HCT116 (cell line): ENCODE results near the gene SART3. TPM values are rescaled to one million over a fixed set of nuclear protein-coding genes. Genes with fewer than 3 reads are reported as not detected.
A peak's percentile ranks its signal among the peaks of the same experiment; 100 is the strongest.

Experiments used
- ATAC-seq: fragments of 200-7000 bp; cut with Tn5 transposase; 2 replicates; pipeline ENCODE4 v1.9.1; 2020; ENCODE audit warnings: mild to moderate bottlenecking, moderate library complexity
- BruUV-seq: library from RNA; stranded (reverse); fragments of 400-500 nt; replicated peaks from 2 replicates; lab custom pipeline; 2021; lab: Mats Ljungman, UMichigan
- CTCF ChIA-PET: fragments of 300-600 bp; sonication (Branson Sonifier 250); formaldehyde crosslinking; loops from one replicate; lab custom pipeline; 2021; ENCODE audit warnings: antibody characterized with exemption; lab: Charles Lee
- POLR2A ChIA-PET: fragments of 300-600, 350-600 bp; sonication (Branson Sonifier 250); formaldehyde crosslinking; loops from one replicate; lab custom pipeline; 2021; ENCODE audit warnings: antibody characterized with exemption; lab: Charles Lee
- RAD21 ChIA-PET, 2 experiments: fragments of 300-600 bp; sonication (Branson Sonifier 250); formaldehyde crosslinking; loops; one replicate each; lab custom pipeline; 2023; ENCODE audit warnings: low total read pairs in 2 of 2; ENCODE audit not compliant: uncharacterized antibody in 2 of 2, unreplicated experiment in 2 of 2, low non-redundant PET in 1 of 2; lab: Charles Lee
- DNase-seq: peaks from one replicate; pipeline ENCODE4 v3.0.0-alpha.2; 2010; ENCODE audit warnings: low read depth, low spot score
- H2AFZ ChIP-seq: fragments of 200-600 bp; shearing (Covaris generic), sonication (generic); 2 replicates; pipeline ENCODE4 v1.6.1; 2017; ENCODE audit warnings: low read depth, mixed run types, mixed read lengths, antibody characterized with exemption, low read length; ENCODE audit not compliant: poor library complexity, severe bottlenecking
- H3K27ac ChIP-seq: 2 replicates; pipeline ENCODE4 v1.5.1; 2012; ENCODE audit warnings: low read depth, low read length
- H3K27me3 ChIP-seq: fragments of 200-600 bp; sonication (generic); 2 replicates; pipeline ENCODE4 v1.6.1; 2016; ENCODE audit warnings: mixed run types, low read length, mixed read lengths; ENCODE audit not compliant: insufficient read depth
- H3K36me3 ChIP-seq, 2 experiments: fragments of 200-500 bp in 1 of 2; fragments of 200-600 bp in 1 of 2; sonication (Bioruptor generic) in 1 of 2; sonication (generic) in 1 of 2; 2 replicates each; pipeline versions ENCODE4 v1.5.1 to v1.6.1; 2014 to 2016; ENCODE audit warnings: low read length in 2 of 2, inconsistent platforms in 1 of 2, mixed read lengths in 1 of 2, mixed run types in 1 of 2; ENCODE audit not compliant: insufficient read depth in 2 of 2, control insufficient read depth in 1 of 2
- H3K4me1 ChIP-seq, 2 experiments: fragments of 200-600 bp in 1 of 2; sonication (generic) in 1 of 2; 2 replicates each; pipeline versions ENCODE4 v1.5.1 to v1.6.1; 2012 to 2017; ENCODE audit warnings: low read length in 2 of 2, inconsistent platforms in 1 of 2, mild to moderate bottlenecking in 1 of 2, mixed read lengths in 1 of 2, mixed run types in 1 of 2, moderate library complexity in 1 of 2; ENCODE audit not compliant: insufficient read depth in 2 of 2, control insufficient read depth in 1 of 2
- H3K4me2 ChIP-seq: fragments of 200-600 bp; sonication (generic); 2 replicates; pipeline ENCODE4 v1.6.1; 2017; ENCODE audit warnings: mixed run types, low read length, mixed read lengths
- H3K4me3 ChIP-seq, 2 experiments: fragments of 200-600 bp in 1 of 2; sonication (generic) in 1 of 2; replicated peaks in 1 of 2; 2 replicates each; pipeline ENCODE4 v1.5.1; 2011 to 2016; ENCODE audit warnings: low read length in 2 of 2, control low read depth in 1 of 2, low read depth in 1 of 2, mild to moderate bottlenecking in 1 of 2, mixed read lengths in 1 of 2, mixed run types in 1 of 2
- H3K79me2 ChIP-seq: fragments of 200-600 bp; sonication (generic); 2 replicates; pipeline ENCODE4 v1.6.1; 2017; ENCODE audit warnings: mild to moderate bottlenecking, mixed run types, low read length, moderate library complexity, mixed read lengths; ENCODE audit not compliant: insufficient read depth
- H3K9ac ChIP-seq: fragments of 200-600 bp; sonication (generic); 2 replicates; pipeline ENCODE4 v1.6.1; 2016; ENCODE audit warnings: low read length, mixed read lengths
- H3K9me2 ChIP-seq: fragments of 200-600 bp; sonication (generic), shearing (Covaris generic); 2 replicates; pipeline ENCODE4 v1.6.1; 2017; ENCODE audit warnings: mixed run types, mild to moderate bottlenecking, moderate library complexity; ENCODE audit not compliant: insufficient read depth
- H3K9me3 ChIP-seq, 2 experiments: fragments of 200-500 bp in 1 of 2; fragments of 200-600 bp in 1 of 2; sonication (Bioruptor generic) in 1 of 2; sonication (generic) in 1 of 2; 2 replicates each; pipeline ENCODE4 v1.6.1; 2014 to 2017; ENCODE audit warnings: low read length in 2 of 2, mixed read lengths in 2 of 2, inconsistent platforms in 1 of 2, low read depth in 1 of 2, mild to moderate bottlenecking in 1 of 2, mixed run types in 1 of 2, moderate library complexity in 1 of 2; ENCODE audit not compliant: control insufficient read depth in 1 of 2, insufficient read depth in 1 of 2
- H4K20me1 ChIP-seq: fragments of 200-600 bp; sonication (generic), shearing (Covaris generic); 2 replicates; pipeline ENCODE4 v1.6.1; 2017; ENCODE audit warnings: mixed run types, mild to moderate bottlenecking, moderate library complexity; ENCODE audit not compliant: insufficient read depth
- EGR1 ChIP-seq: IDR thresholded peaks from 2 replicates; pipeline ENCODE4 v1.6.1; 2012; ENCODE audit warnings: low read depth
- ELF1 ChIP-seq: IDR thresholded peaks from 2 replicates; pipeline ENCODE4 v1.6.1; 2012; ENCODE audit warnings: low read depth, borderline replicate concordance
- POLR2A ChIP-seq: IDR thresholded peaks from 2 replicates; pipeline ENCODE4 v1.7.0; 2011; ENCODE audit warnings: borderline replicate concordance; ENCODE audit not compliant: insufficient read depth, insufficient read length; ENCODE audit errors: extremely low read depth
- POLR2AphosphoS5 ChIP-seq: IDR thresholded peaks from 2 replicates; pipeline ENCODE4 v1.6.1; 2011; ENCODE audit warnings: mild to moderate bottlenecking, low read depth, low read length, moderate library complexity
- TCF7L2 ChIP-seq: IDR thresholded peaks from 2 replicates; pipeline ENCODE4 v1.7.0; 2011; ENCODE audit warnings: borderline replicate concordance, inconsistent platforms; ENCODE audit not compliant: insufficient read depth, insufficient read length; ENCODE audit errors: extremely low read depth
- intact Hi-C: fragments of 100-400 bp; cut with micrococcal nuclease; formaldehyde crosslinking; loops from 2 replicates; pipeline ENCODE4 v1.10.0; 2022
- total RNA-seq: library from RNA; stranded (reverse); gene quantifications from one replicate; pipeline ENCODE4 v1.2.1, GENCODE V29; 2021; ENCODE audit not compliant: unreplicated experiment
- TF ChIP-seq, protein P1 (sequence below): IDR thresholded peaks from 2 replicates; pipeline ENCODE4 v1.6.1; 2012
- TF ChIP-seq, protein P2 (sequence below): IDR thresholded peaks from 2 replicates; pipeline ENCODE4 v1.6.1; 2012; ENCODE audit warnings: low read depth

SART3 gene
- total RNA-seq, 1 experiment from 2014 or later: 76.1 TPM

DNA sequence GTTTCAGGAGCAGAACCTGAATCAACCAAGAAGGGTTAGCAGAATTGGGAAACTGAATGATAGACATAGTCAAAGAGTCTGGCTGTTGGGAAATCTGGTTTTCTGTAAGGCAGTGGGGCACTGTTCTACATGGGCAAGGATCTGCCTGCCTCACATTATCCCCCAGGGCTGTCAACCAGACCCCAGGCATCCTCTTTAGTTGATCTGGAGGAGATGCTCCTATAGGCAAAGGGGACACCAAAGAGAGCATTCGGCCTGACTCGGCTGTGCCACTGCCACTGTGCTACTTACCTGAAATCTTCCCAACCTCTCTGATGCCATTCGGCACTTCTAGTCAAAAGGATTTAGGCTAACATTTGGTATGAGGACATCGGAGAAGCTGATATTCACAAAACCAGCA, 5.5 kb upstream of the SART3 start:
- intact Hi-C loops: loop anchor here (5.0 to 10.0 kb wide), 2 partner anchors 268 to 386 kb away; no protein-coding TSS in a partner anchor
- Histone ChIP-seq H3K36me3 (peaks cover 26 to 38% of the 10 kb centered on the region in 2 experiments), H3K4me2 (peak overlapping the region; percentile 51), H3K79me2 (peaks cover 23% of the 10 kb centered on the region), H3K27ac (peak overlapping the region; percentile 58), H3K4me1 (peaks cover 23 to 39% of the 10 kb centered on the region in 2 experiments), H4K20me1 (no peaks in the 10 kb centered on the region), H3K4me3 (no peak overlapping the region), H3K27me3 (no peaks in the 10 kb centered on the region), H3K9me3 (no peaks in the 10 kb centered on the region), H2AFZ (no peak overlapping the region), H3K9me2 (no peaks in the 10 kb centered on the region), H3K9ac (peak overlapping the region; percentile 55)
- ChIA-PET RAD21 (no interaction called here), POLR2A (no interaction called here), CTCF (interaction anchor here (0.7 to 2.1 kb wide), 4 partner anchors 51 to 648 kb away, joined by 3 to 11 read pairs (median 3); partner anchors contain the start of gene ALKBH2)
- no TSS peak for BruUV-seq
- TF ChIP-seq EGR1 (no peak), TCF7L2 (no peak), POLR2A (no peak), ELF1 (no peak), POLR2AphosphoS5 (no peak)
- TF ChIP-seq, protein P1, sequence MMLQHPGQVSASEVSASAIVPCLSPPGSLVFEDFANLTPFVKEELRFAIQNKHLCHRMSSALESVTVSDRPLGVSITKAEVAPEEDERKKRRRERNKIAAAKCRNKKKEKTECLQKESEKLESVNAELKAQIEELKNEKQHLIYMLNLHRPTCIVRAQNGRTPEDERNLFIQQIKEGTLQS: no peak
- TF ChIP-seq, protein P2, sequence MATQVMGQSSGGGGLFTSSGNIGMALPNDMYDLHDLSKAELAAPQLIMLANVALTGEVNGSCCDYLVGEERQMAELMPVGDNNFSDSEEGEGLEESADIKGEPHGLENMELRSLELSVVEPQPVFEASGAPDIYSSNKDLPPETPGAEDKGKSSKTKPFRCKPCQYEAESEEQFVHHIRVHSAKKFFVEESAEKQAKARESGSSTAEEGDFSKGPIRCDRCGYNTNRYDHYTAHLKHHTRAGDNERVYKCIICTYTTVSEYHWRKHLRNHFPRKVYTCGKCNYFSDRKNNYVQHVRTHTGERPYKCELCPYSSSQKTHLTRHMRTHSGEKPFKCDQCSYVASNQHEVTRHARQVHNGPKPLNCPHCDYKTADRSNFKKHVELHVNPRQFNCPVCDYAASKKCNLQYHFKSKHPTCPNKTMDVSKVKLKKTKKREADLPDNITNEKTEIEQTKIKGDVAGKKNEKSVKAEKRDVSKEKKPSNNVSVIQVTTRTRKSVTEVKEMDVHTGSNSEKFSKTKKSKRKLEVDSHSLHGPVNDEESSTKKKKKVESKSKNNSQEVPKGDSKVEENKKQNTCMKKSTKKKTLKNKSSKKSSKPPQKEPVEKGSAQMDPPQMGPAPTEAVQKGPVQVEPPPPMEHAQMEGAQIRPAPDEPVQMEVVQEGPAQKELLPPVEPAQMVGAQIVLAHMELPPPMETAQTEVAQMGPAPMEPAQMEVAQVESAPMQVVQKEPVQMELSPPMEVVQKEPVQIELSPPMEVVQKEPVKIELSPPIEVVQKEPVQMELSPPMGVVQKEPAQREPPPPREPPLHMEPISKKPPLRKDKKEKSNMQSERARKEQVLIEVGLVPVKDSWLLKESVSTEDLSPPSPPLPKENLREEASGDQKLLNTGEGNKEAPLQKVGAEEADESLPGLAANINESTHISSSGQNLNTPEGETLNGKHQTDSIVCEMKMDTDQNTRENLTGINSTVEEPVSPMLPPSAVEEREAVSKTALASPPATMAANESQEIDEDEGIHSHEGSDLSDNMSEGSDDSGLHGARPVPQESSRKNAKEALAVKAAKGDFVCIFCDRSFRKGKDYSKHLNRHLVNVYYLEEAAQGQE: no peak
- no peak for DNase-seq
- no peak for ATAC-seq
